ENCODE measurements around the gene CNRIP1.
A peak's percentile ranks its signal among the peaks of the same experiment; 100 is the strongest.

CNRIP1 gene

DNA sequence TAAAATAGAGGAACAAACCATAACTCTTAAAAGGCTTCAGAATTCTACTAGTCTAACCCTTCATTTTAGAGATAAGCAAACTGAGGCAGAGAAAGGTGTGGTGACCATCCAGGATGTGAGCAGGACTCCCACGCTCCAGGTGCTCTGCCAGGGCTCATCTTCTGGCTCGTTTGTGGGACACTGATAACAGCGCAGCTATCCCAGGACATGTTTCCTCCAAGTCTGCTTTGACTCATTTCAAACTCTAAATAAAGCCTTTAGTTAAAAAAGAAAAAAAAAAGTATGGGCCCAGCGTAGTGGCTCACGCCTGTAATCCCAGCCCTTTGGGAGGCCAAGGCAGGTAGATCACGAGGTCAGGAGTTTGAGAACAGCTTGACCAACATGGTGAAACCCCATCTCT lies 28.4 kb downstream of the CNRIP1 start:
- DNase-seq: no peak

DNA sequence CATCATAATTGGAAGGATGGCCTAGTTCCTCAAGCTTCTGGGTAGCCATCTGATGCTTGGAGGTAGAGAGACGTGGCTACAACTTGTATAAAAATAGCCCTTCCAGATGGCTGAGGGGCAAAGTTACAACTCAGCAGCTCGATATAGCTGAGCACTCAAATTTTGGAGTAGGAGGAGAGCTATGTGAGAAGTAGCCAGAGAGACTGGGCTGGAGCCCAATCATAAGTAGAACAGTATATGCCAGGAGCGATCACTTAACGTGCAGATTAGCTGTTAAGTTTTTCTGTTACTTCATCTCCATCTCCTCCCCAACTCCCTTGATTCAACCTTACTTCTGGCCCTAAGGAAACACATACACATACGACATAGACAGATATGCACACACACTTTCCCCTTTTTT lies 28.8 kb downstream of the CNRIP1 start:
- no peak for DNase-seq

GRCh38 chr2:68287580-68288441 lies 31.9 kb downstream of the CNRIP1 start:
- DNase-seq: no peak

GRCh38 chr2:68284896-68285295 lies 34.9 kb downstream of the CNRIP1 start:
- no peak for DNase-seq

- no peak for DNase-seq
These were observed 36.3 kb downstream of the CNRIP1 start for GRCh38 chr2:68283419-68283812.

DNA sequence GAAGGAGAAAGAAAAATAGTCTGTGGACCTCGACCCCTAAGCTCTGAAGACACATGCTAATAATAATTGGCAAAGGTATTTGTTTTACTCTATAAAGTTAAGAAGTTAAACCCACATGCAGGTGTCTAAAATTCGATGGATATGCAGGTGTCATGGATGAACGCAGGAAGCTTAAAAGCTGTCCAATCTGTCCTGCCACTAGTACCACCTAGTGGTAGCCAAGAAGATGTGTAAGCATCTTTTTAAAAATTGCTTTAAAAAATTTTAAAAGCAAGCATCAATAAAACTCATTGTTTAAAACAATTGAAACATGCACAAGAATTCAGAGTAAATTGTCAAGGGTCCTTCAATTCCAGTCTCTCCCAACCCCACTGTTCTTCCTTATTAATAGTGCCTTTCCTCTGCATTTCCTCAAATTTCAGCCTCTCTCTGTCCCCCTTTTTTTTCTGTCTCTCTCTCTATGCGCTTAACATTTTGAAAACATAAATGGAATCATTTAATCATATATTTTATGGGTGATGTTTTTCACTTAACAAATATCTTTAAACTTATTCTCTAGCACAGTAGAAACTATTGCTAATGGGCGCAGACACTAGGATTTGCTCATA lies 36.8 kb downstream of the CNRIP1 start:
- peak; percentile 44 for DNase-seq

DNA sequence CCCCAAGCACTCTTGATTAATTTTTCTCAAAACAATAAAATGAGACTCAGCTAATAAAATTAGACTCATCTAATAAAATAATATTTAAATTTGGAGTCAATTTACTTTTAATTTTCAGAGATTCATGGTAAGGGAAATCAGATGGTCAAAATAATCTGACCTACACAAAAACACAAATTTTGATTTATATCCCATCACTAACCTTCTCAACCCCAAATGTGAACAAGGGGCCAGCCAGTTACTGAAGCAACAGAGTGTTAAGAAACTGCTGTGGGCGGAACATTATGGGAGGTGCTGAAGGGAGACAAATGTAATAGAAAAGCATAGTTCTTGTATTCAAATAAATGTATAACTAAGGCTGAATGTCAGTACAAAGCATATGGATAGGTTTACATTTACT lies 39.0 kb downstream of the CNRIP1 start:
- no peak for DNase-seq

DNA sequence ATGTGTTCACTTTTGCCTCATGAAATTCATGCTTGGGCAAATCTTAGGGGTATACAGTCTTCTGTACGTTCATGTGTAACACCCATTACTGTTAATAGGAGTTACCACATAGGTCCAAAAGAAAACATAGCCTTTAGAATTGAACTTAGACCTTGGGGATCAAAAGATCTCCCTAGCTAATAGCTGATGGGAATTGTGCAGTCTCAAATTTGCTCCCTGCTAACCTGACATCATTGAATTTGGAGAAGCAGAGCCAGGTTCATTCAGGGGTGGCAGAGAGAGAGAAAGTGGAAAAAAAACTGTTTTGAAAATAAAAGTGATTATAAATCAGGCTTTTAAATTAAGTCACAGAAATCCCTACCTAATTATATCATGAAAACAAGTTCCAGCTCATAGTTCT lies 39.4 kb downstream of the CNRIP1 start:
- no peak for DNase-seq

DNA sequence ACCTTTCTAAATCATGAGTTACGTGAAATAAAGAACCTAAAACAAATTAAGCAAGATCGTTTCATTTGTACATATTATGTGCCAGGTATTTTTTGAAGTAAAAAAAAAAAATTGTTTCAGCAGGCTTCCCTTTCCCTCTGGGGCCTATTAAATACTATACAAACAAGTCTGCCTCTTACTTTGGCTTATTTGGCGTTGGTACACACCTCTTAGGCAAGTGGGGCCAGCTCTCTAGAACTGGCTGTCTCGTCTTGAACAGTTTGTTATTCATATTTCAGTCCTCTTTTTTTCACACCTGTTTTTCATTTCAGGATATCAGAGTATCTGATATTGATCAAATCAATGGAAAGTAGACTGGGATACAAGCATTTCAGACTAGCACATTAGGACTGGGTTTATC lies 40.1 kb downstream of the CNRIP1 start:
- no peak for DNase-seq

GRCh38 chr2:68278169-68278568 lies 41.6 kb downstream of the CNRIP1 start:
- no peak for DNase-seq

DNA sequence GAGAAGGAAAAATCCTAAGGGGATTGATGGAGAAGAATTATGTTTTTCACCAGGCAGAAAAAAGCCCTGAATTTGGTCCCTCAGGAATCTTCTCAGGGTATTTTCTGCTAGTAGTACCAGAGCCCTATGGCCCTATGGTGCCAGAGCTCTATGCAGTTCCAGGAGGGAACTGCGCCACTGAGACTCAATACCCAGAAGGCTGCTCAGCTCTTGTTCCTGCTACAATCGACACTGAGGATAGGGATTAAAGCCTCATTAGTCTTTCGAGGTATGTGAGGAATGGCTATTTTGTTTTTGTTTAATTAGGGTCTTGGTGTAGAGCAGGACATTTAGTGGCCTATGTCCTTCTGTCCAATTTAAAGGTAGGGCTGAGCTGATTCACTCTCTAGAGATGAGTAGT lies 45.7 kb downstream of the CNRIP1 start:
- no peak for DNase-seq

GRCh38 chr2:68272246-68272994 lies 47.3 kb downstream of the CNRIP1 start:
- no peak for DNase-seq

GRCh38 chr2:68266655-68267054 lies 53.1 kb downstream of the CNRIP1 start:
- no peak for DNase-seq

GRCh38 chr2:68263632-68264031 lies 56.1 kb downstream of the CNRIP1 start:
- peak; percentile 17 for DNase-seq

GRCh38 chr2:68258851-68259250 lies 60.9 kb downstream of the CNRIP1 start:
- no peak for DNase-seq

- no peak for DNase-seq
These were observed 63.7 kb downstream of the CNRIP1 start for GRCh38 chr2:68256093-68256450.

GRCh38 chr2:68253219-68254068 lies 66.3 kb downstream of the CNRIP1 start:
- no peak for DNase-seq

GRCh38 chr2:68252400-68253218 lies 67.1 kb downstream of the CNRIP1 start, which contains the start of gene PPP3R1:
PPP3R1 (minus strand) TSS chr2:68252532; CDS start chr2:68252127, 405 bp downstream.
- peak; percentile 96 for DNase-seq

DNA sequence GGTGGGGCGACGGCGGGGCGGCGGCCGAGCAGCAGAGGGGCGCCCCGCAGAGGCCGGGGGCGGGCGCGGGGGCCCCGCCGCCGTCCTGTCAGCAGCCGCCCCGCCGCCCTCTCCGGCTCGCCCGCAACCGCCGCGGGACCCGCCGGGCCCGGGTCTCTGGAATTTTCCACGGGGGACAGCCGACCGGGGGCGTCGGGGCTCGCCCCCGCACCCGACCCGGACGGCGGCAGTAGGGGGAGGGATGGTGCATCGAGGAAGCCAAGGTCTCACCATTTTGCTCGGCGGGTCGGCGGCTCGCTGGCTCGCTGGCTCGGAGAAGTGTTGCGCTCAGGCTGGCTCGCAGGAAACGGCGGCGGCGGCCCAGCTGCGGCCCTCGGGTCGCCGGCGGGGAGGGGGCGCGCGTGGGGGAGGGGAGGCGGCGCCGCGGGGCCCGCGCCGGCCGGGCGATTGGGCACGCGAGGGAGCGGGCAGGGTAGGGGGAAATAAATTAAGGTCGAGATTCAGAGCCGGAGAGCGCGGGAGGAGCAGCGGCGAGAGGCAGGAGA lies 67.8 kb downstream of the CNRIP1 start:
- peak; percentile 56 for DNase-seq

DNA sequence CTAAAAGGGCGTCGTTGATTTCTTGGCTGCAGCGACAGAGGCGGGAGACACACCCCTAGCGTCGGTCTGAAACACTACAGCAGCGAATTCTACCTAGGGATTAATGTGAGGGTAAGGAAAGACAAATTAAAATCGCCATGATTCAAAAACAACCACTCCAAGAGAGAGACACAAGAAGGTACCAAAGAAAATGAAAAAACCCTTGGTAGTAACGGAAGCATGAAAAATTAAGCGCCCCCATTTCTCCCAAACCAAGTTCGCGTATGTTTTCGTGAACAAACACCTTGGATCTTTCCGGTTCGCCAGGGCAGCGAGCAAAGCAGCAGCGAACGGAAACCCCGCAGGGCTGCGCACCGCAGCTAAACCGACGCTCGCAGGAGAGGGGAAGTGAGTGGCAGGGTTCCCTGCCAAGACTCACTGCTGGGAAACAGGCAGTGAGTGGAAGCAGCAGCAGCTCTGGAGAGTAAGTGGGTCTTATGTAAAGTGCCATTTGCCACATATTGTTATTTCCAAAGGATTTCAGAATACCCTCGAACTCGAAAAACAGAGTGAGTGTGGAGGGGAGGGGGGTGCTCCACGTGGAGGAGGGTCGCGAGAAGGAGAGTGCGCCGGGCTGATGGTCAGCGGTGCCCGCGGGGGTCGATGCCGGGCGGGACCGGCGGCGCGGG lies 68.4 kb downstream of the CNRIP1 start:
- peak; percentile 82 for DNase-seq

DNA sequence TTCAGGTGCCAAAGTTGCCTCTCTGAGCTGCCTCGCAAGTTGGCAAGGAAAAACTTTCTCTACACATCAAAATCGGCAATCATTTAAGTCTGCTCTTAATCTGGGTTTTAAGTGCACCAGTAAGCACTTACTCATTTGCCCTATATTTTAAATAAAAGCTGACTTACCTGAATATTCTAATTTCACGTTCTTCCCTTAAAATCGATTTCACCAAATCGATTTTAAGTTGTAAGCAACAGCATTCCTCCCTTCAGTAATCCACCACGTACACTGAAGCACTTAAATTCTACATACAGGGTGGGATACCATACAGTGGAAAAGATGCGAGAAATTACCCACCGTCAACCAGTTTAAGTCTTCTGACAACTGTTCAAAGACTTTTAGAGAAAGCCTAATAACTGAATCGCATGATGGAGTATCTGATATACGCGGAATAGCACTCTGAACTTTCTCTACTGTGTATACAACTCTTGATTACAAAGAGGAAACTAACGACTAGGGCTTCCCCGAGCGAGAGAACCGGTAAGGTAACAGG lies 69.0 kb downstream of the CNRIP1 start:
- no peak for DNase-seq
